Fibroblast of villous mesenchyme (primary cell): ENCODE measurements around the gene TMEM108. TPM values are rescaled to one million over a fixed set of nuclear protein-coding genes. Genes with fewer than 3 reads are reported as not detected.

Experiments used
- DNase-seq: peaks from one replicate; pipeline ENCODE4 v3.0.0-alpha.2; 2010; ENCODE audit warnings: low read depth
- H3K4me3 ChIP-seq: 2 replicates; pipeline ENCODE4 v1.5.1; 2011; ENCODE audit warnings: low read depth, mild to moderate bottlenecking, low read length
- total RNA-seq: library from RNA; depleted of rRNA; stranded (reverse); fragments of >200 nt; gene quantifications from 2 replicates; pipeline ENCODE4 v1.2.3, GENCODE V29; 2012
- TF ChIP-seq, protein P1 (sequence below): IDR thresholded peaks from 2 replicates; pipeline ENCODE4 v1.5.1; 2012; ENCODE audit warnings: low read depth, mild to moderate bottlenecking, low read length; ENCODE audit not compliant: insufficient read depth

The TMEM108 gene
- total RNA-seq, 1 donor: under 0.01 TPM

- TF ChIP-seq, protein P1, sequence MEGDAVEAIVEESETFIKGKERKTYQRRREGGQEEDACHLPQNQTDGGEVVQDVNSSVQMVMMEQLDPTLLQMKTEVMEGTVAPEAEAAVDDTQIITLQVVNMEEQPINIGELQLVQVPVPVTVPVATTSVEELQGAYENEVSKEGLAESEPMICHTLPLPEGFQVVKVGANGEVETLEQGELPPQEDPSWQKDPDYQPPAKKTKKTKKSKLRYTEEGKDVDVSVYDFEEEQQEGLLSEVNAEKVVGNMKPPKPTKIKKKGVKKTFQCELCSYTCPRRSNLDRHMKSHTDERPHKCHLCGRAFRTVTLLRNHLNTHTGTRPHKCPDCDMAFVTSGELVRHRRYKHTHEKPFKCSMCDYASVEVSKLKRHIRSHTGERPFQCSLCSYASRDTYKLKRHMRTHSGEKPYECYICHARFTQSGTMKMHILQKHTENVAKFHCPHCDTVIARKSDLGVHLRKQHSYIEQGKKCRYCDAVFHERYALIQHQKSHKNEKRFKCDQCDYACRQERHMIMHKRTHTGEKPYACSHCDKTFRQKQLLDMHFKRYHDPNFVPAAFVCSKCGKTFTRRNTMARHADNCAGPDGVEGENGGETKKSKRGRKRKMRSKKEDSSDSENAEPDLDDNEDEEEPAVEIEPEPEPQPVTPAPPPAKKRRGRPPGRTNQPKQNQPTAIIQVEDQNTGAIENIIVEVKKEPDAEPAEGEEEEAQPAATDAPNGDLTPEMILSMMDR: no peak
- DNase-seq: no peak
- H3K4me3 ChIP-seq: no peak overlapping the region
Observed at GRCh38 chr3:133016838-133017309, 21.3 kb upstream of the TMEM108 start.

DNA sequence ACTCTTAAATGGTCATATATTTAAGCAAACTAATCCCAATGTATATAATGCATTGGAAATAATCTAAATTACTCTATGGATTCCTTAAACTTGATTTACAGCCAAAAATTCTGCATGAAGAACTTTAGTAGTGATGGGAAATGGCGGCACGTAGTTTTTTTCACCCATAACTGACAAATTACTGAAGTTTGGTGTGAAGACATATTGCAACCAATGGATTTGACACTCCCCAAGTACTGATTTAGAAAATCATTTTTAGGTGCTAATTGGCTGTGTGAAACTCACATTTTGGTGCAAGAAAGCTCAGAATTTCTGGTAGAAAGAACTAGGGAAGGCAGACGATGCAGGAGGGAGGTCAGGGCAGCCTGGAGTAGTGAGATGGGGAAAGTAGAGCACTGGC lies 19.3 kb upstream of the TMEM108 start:
- no peak overlapping the region for H3K4me3 ChIP-seq
- TF ChIP-seq, protein P1: no peak

DNA sequence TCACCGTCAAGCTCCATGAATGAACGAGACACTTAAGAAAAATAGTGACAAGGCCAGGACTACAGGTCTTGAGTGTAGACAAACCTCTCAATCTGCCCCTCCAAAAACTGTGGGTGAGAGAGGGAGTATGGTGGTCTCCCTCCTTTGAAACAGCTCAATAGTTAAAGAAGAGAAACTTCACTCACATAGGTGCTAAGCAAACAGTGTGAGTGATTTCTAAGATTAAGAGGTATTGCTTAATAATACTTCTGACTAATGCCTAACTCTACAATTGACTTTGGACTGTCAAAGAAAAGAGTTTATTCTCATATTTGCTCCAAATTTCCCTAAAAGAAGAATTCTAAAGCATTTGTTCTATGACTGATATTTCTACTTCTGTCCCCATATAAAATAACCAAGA lies 17.0 kb upstream of the TMEM108 start:
- no peak overlapping the region for H3K4me3 ChIP-seq
- TF ChIP-seq, protein P1: no peak
- no peak for DNase-seq

More for the DNA sequence above, 19.3 kb upstream of the TMEM108 start:
- no peak for DNase-seq

- H3K4me3 ChIP-seq: no peak overlapping the region
- TF ChIP-seq, protein P1: no peak
- no peak for DNase-seq
Observed at GRCh38 chr3:133023362-133023761, 14.8 kb upstream of the TMEM108 start.

DNA sequence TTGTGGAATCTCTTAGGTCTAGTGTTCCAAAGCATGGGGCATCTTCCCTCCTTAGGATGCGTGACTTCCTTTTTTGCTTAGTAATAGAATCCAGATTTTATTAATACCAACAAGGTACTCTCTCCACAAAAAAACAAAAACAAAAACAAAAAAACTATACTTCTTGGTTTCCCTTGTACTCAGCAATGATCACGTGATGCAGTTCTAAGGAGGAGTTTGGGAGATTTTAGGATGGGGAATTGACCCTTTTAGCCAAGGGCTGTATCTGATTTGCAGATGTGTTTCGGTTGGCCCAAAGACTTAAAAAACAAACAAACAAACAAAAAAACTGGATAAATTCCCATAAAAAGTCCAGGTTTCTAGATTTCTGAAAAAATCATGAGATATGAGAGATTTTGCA lies 12.6 kb upstream of the TMEM108 start:
- DNase-seq: no peak
- TF ChIP-seq, protein P1: no peak
- H3K4me3 ChIP-seq: no peak overlapping the region

DNA sequence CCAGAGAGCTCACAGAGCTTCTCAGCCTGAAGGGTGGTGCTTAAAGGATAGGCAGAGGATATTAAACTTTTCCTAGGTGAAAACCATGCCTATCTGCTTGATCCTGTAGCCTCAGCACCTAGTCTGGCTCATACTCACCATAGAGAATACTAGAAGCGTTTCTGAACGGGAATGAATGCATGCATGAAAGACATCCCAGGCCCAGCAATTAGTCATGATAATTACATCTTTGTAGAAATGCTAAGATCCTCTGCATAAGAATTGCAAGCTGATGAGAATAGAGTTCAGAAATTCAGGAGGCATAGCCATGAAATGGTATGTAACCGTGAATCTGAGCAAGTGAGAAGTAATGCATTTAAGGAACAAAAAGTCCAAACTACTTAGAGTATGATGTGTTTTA lies 5.9 kb upstream of the TMEM108 start:
- TF ChIP-seq, protein P1: no peak
- no peak overlapping the region for H3K4me3 ChIP-seq
- no peak for DNase-seq

DNA sequence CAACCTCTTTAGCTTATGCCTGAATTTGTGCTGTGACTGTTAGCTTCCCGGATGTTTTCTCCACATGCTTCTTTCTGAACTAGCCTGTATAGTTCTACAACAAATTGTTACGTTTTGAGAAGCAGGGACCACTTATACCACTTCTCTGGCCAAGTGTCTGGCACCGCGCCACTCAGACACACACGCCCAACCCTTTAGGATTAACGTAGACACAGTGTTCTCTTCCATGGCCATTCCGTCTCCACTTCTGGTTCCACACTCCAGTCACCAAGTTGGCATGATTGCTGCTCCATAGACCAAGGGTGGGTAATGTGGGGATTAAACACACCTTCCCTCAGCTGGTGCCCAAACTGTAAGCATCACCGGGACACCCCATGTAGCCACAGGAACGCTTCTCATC lies 755 bp upstream of the TMEM108 start:
- H3K4me3 ChIP-seq: no peak overlapping the region
- DNase-seq: no peak
- TF ChIP-seq, protein P1: no peak
